GM21381 (cell line): ENCODE measurements around the gene ANKLE1.

Experiments
- ATAC-seq: cut with Tn5 transposase; IDR thresholded peaks from one replicate; pipeline ENCODE4 v1.9.1; 2021; ENCODE audit warnings: mild to moderate bottlenecking, moderate library complexity; ENCODE audit not compliant: unreplicated experiment

The ANKLE1 gene

GRCh38 chr19:17325133-17325532, 43.4 kb downstream of the ANKLE1 start:
- no peak for ATAC-seq

GRCh38 chr19:17325881-17326594, 44.3 kb downstream of the ANKLE1 start:
- no peak for ATAC-seq

DNA sequence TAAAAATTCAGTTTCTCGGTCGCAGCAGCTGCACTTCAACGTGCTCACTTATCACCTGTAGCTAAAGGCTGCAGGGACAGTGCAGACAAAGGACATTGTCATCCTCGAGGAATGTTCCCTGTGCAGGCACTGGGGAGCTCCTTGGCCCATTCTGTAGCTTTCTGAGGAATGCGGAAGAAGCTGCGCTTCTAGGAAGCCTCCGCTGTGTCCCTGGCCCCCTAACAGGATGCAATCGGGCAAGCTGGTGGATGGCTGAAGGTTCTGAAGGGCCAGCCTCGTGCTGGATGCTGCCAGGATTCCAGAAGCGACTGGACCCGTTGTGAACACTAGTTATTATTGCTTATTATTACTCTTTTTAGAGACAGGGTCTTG, 44.9 kb downstream of the ANKLE1 start:
- ATAC-seq, result no peak

GRCh38 chr19:17327068-17327653, 45.5 kb downstream of the ANKLE1 start:
- no peak for ATAC-seq

DNA sequence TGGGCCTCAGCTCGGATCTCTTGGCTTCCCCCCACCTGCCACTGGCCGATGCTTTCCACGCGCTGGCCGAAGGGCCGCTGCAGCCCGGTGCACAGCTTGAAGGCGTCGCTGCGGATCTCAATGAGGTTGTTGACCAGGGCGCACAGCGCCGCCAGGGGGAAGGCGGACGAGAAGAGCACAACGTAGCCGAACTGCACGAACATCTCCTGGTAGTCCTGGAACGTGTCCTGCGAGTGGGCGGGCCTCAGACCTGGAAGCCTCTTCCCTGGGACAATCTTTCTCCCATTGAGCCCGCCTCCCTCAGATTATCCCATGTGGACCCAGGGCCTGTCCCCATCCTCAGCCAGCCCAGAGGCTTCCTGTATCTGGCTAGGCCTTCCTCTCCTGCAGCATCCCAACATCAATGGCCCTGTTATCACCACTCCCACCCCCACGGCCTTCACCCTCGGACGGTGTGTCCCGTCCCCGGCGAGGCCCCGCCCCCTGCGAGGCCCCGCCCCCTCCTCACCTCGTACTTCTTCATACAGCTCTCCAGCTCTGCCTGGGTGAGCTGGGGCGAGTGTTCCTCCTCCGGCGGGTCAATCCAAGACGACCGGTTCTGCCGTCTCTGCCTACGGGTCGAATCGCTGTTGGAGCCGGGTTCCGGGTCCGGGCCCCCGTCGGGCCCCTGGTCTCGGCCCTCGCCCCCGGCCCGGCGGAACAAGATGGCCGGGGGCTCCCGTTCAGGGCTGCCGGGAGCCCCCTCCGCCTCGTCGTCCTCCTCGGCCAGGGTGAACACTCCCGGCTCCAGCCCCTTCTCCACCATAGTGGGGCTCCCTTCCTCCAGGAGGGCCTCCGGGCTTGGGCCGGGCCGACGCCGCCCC, 46.2 kb downstream of the ANKLE1 start:
- ATAC-seq, result no peak

GRCh38 chr19:17328517-17329365, 47.0 kb downstream of the ANKLE1 start:
- no peak for ATAC-seq

GRCh38 chr19:17329366-17330261, 47.9 kb downstream of the ANKLE1 start:
- no peak for ATAC-seq

GRCh38 chr19:17330262-17331044, 48.8 kb downstream of the ANKLE1 start:
- no peak for ATAC-seq

DNA sequence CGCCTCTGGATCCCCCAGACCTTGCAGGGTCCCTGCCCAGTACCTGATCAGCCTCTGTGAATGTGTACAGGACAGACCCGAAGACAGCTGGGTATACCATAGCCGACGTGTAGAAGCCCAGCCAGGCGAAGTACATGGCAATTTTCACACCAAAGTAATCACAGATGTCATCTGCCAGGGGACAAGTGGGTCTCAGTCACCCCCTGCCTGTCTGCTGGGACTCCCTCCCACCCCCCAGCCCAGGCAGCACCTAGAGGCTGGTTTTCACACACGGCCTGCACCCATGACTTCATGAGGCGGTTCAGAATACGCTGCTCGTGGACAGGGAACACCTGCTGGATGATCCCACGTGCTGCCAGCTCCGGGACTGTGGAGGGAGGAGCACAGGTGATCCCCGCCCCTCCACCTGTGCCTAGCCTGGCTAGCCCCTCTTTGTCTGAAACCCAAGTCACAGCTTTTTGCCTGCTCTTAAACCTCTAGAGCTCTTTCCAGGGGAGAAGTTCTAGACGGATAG, 49.4 kb downstream of the ANKLE1 start:
- no peak for ATAC-seq

- no peak for ATAC-seq
Measured at GRCh38 chr19:17332360-17332676, 50.6 kb downstream of the ANKLE1 start.

DNA sequence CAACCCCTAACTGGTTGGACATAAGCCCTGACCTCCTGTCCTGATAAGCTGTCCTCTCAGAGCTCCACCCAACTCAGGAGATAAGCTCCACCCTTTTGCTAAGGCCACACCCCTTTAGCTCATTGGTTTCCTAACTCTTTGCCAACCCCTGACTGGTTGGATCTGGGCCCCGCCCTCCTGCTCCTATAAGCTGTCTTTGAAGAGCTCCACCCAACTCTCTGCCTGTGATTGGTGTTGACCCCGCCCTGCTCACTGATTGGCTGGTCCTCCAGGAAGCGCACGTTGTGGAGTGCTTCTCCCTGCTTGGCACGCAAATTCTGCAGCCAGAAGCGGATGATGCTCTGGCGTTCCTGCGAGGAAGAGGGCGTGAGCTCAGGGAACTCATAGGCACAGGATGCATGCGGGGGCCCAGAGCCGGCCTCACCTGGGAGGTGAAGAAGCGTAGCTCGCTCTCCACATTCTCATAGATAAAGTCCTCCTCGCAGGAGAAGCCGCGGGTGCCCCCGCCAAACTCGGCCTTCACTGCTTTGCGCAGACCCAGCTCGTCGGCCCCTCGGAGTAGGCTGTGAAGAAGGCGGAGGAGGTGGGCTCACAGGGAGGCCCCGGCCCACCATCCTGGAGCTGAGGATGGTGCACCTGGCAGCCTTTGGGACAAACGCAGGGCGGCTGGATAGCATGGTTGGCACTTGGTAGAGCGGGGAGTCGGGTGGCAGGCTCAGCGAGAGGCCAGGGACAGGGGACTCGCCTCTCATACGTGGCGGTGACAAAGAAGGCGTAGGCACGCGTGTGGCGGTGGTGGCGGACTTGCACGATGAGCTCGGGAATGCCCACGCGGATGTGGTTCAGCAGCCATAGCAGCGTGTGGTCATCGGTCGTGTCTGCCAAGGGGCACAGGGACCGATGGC, 51.2 kb downstream of the ANKLE1 start:
- no peak for ATAC-seq

- ATAC-seq, result no peak
Measured at GRCh38 chr19:17333611-17334413, 52.1 kb downstream of the ANKLE1 start.

DNA sequence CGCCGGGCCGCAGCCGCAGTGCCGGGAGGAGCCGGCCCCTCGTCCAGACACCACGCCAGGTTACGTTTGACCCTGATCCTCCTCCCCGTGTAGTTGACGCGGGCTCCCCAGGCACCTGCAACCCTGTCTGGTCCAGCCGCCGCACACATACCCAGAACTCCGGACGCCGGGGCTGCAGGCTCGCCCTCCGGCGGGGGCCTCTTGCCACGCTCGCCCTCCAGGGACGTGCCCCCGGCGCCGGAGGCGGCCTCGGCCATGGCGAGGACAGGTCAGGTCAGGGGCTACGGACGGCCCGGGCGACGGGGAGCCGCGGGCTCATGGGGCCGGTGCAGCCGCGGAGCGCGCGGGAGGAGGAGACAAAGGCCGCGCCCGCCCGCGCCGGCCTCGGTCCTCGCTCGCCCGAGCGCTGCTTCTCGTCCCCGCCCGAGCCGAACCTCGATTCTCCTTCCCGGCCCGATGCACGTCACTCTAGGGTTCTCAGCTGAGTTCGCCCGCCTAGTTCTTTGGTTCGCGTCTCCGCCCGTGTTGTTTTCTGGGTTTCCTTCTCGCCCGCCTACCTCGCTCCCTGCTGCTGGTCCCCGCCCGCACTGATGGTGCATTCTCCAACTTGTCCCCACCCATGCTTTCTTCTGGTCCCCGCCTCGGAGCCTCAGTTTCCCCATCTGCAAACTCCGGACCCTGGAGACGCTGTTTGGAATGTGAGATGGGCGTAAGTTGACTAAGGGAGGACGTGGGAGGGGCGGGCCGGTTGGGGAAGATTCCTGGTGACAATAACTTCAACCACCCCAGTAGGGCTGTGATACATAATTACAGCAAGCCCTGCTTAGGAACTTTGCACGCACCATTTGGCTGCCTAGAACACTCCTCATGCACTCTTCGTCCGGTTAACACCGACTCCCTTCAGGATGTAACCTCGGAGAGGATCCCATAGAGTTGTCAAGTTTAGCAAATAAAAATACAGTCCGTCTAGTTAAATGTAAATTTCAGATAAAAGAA, 53.0 kb downstream of the ANKLE1 start, which contains the start of gene ANO8:
Gene ANO8 (minus strand): TSS at position 442 of the 996 bp plus-strand sequence. CDS start 185 bp downstream, at position 257.
- ATAC-seq, result no peak

DNA sequence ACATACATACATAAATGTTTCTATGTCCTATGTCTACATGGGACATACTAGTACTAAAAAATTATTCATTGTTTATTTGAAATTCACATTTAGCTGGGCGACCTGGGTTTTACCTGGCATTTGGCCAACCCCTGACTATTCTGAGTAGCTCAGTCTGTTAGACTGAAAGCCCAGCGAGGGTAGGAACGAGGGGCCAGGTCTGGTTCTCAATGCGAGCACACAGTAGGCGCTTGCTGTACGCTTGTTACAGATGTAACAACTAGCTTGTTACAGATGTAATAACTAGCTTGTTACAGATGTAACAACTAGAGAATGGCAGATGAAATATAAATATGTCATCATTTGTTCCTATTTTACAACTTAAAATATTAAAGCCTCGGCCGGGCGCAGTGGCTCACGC, 53.9 kb downstream of the ANKLE1 start:
- ATAC-seq, result no peak
